Muscle of leg (tissue), 11 donors: ENCODE measurements around the gene TTBK2. TPM values are rescaled to one million over a fixed set of nuclear protein-coding genes. Genes with fewer than 3 reads are reported as not detected.

Experiments used
- DNase-seq: peaks from one replicate; pipeline ENCODE4 v3.0.0; 2013
- H3K27ac ChIP-seq: one replicate; pipeline ENCODE4 v1.5.1; 2013; ENCODE audit warnings: mild to moderate bottlenecking, low read length, control low read depth
- H3K27me3 ChIP-seq: one replicate; pipeline ENCODE4 v1.6.1; 2013; ENCODE audit warnings: low read length; ENCODE audit not compliant: control insufficient read depth, insufficient read depth
- H3K36me3 ChIP-seq: one replicate; pipeline ENCODE4 v1.6.1; 2013; ENCODE audit warnings: low read length; ENCODE audit not compliant: control insufficient read depth, insufficient read depth
- H3K4me1 ChIP-seq: one replicate; pipeline ENCODE4 v1.6.1; 2013; ENCODE audit warnings: low read length; ENCODE audit not compliant: control insufficient read depth, insufficient read depth
- H3K4me3 ChIP-seq: one replicate; pipeline ENCODE4 v1.5.1; 2013; ENCODE audit warnings: low read length, control low read depth
- H3K9me3 ChIP-seq: replicated peaks from 2 replicates; pipeline ENCODE4 v1.6.1; 2013; ENCODE audit warnings: low read depth, low read length; ENCODE audit not compliant: control insufficient read depth
- WGBS: methylation state at CpG from one replicate; pipeline ENCODE4 v1.1.5; 2013; ENCODE audit warnings: missing lambda C conversion rate; ENCODE audit not compliant: insufficient coverage; 5-methylcytosine and 5-hydroxymethylcytosine counted together
- polyA plus RNA-seq, 8 donors: library from polyadenylated mRNA; unstranded; fragments of 120-200 nt; gene quantifications; one replicate each; pipeline versions ENCODE4 v1.2.1 to v1.2.3, GENCODE V29; 2013; ENCODE audit warnings: inconsistent platforms in 1 of 8, low replicate concordance in 1 of 8; ENCODE audit not compliant: insufficient read length in 8 of 8, insufficient read depth in 1 of 8
- total RNA-seq: library from RNA; stranded (reverse); fragments of 120-200 nt; gene quantifications from one replicate; pipeline ENCODE4 v1.2.4, GENCODE V29; 2013

Gene TTBK2
- total and polyA plus RNA-seq, 9 donors = 6.5 to 12.9 (median 12.1) TPM

DNA sequence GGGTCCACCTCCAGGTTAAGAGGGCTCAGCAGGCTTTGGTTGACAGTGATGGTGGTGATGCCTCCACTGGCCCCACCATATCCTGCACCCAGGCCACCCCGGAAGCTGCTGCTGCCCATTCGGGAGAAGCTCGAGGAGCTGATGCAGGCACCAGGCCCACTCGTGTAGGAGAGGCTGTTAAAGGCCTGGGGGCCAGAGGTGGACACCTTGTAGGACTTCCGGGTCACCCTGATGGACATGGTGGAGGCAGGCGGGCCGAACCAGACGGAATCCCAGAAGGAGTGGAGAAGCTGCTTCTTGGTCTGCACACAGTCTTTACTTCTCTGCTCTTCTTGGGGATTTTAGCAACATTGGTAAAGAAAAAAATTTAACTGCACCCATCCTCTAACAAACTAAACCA lies 118.4 kb downstream of the TTBK2 start:
- no peak overlapping the region for H3K4me3 ChIP-seq
- no peaks in the 10 kb centered on the region for H3K4me1 ChIP-seq
- H3K27me3 ChIP-seq = no peaks in the 10 kb centered on the region
- WGBS = 92% methylated on average over 4 of the region's 8 CpGs
- H3K27ac ChIP-seq = no peak overlapping the region
- H3K9me3 ChIP-seq = no peaks in the 10 kb centered on the region
- H3K36me3 ChIP-seq = peaks cover 15% of the 10 kb centered on the region
- DNase-seq = no peak

DNA sequence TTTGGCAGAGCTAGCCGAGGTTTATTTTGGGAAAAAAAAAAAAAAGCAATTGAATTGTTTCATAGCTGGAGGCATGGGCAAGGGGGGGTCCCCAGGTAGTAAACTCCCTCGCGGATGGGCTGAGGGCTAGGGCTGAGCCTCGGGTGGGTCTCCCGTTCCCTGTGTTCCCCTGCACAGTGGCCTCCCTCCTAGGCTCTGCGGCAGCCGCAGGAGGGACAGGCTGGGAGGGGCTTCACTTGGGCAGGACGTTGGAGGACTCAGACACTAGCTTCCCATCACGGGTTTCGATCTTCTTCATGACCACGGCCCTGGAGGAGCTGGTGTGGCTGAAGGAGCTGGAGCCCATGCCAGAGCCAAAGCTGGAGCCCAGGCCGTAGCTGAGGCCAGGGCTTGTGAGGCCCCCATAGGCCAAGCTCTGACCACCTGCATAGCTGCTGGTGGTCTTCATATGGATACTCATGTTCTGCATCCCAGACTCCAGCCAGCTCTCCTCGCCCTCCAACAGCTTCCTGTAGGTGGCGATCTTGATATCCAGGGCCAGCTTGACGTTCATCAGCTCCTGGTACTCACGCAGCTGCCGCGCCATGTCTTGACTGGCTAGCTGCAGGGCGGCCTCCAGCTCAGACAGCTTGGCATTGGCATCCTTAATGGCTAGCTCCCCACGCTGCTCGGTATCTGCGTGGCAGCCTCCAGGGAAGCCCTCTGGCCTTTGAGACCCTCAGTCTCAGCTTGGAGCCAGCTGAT lies 119.7 kb downstream of the TTBK2 start:
- Histone ChIP-seq H3K27me3 (no peaks in the 10 kb centered on the region), H3K9me3 (no peaks in the 10 kb centered on the region), H3K36me3 (peaks cover 15% of the 10 kb centered on the region), H3K27ac (no peak overlapping the region), H3K4me1 (no peaks in the 10 kb centered on the region), H3K4me3 (no peak overlapping the region)
- WGBS = 85% methylated on average over 20 of the region's 22 CpGs
- no peak for DNase-seq

DNA sequence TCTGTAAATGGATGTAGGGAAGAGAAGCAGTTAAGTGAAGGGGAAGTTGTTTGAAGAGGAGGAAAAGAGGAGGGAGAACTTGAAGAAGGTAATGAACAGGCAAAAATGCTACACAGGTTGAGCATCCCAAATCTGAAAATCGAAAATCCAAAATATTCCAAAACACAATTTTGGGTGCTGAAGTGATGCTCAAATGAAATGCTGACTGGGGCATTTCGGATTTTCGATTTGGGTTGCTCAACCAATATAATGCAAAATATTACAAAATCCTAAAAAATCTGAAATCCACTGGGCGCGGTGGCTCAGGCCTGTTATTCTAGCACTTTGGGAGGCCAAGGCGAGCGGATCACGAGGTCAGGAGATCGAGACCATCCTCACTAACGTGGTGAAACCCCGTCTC lies 121.8 kb downstream of the TTBK2 start:
- WGBS = 96% methylated on average over 5 of the region's 11 CpGs
- H3K4me1 ChIP-seq = no peaks in the 10 kb centered on the region
- H3K4me3 ChIP-seq = no peak overlapping the region
- DNase-seq = no peak
- H3K27me3 ChIP-seq = no peaks in the 10 kb centered on the region
- no peak overlapping the region for H3K27ac ChIP-seq
- H3K9me3 ChIP-seq = no peaks in the 10 kb centered on the region
- peaks cover 15% of the 10 kb centered on the region for H3K36me3 ChIP-seq

DNA sequence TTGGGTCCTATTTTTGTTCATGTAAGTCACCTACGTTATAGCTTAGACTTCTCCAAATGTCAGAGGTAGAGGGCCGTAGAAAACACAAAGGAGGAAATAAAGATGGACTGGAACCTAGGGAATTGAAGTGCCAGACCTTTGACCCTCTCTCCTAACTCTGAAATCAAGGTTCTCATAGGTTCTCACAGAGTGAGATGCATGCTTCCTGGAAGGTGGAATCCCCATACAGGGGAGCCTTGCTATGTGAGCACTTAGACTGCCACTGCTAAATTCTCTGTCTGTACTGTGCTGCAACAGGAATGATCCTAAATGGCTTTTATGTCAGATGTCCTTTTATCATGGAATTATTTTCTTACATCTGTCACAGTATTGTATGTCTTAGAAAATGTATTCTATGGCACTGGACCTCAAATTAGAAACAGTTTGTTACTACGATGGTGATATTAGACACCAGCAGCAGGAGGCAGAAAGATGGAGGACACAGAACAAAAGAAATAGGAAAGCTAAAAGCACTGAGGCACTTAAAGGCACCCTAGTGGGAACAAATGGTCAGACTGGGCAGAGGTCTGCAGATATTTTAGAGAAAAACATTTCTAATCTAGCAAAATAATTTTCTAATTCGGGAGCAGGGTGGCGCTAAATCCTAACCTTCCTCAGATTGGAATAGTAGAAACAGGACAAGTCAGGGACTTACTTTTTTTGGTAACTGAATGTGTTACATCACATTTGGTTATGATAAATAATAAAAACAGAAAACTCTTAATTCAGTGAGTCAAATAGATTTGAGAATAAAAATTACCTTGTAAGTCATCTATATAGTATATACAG lies 123.4 kb downstream of the TTBK2 start:
- DNase-seq = no peak
- peaks cover 17% of the 10 kb centered on the region for H3K36me3 ChIP-seq
- WGBS = 100% methylated on average over 1 of the region's 5 CpGs

DNA sequence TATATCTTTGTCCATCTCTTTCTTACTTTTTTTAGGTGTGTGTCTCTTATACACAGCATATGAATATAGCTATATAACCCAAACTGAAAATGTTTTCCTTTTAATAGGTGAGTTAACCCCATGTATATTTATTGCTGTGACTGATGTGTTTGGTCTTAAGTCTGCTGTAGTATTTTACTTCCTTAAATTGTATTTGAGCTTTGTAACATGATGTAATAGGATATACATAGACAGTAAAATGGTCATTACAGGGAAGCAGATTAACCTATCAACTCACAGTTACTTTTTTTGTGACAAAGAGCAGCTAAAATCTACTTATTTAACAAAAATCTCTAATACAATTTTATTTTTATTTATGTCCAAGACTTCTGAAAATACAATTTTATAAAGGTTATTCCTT lies 131.9 kb downstream of the TTBK2 start:
- Histone ChIP-seq H3K9me3 (no peaks in the 10 kb centered on the region), H3K27ac (no peak overlapping the region), H3K4me1 (no peaks in the 10 kb centered on the region), H3K36me3 (peaks cover 9% of the 10 kb centered on the region), H3K4me3 (no peak overlapping the region), H3K27me3 (no peaks in the 10 kb centered on the region)
- no peak for DNase-seq

More for the DNA sequence above, 123.4 kb downstream of the TTBK2 start:
- Histone ChIP-seq H3K9me3 (no peaks in the 10 kb centered on the region), H3K27ac (no peak overlapping the region), H3K4me1 (no peaks in the 10 kb centered on the region), H3K27me3 (no peaks in the 10 kb centered on the region), H3K4me3 (no peak overlapping the region)

DNA sequence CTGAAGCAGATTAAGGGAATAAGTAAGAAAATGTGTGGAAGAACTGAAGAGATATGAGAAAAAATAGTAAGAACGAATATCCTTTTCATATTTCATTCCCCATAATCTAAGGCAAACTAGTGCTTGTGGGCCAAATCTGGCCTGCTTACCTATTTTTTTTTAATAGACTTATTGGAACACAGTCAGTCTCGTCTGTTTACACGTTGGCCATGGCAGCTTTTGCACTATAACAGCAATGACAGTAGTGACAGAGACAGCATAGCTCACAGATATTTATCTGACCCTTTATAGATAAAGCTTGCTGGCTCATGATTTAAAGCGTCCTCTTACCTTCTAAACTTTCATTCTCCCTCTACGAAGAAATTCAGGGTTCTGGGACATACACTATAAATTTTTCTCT lies 133.6 kb downstream of the TTBK2 start:
- 88% methylated on average over 2 of the region's 5 CpGs for WGBS
- Histone ChIP-seq H3K27me3 (no peaks in the 10 kb centered on the region), H3K4me3 (no peak overlapping the region), H3K36me3 (peaks cover 8% of the 10 kb centered on the region), H3K9me3 (no peaks in the 10 kb centered on the region), H3K27ac (no peak overlapping the region), H3K4me1 (no peaks in the 10 kb centered on the region)
- no peak for DNase-seq

DNA sequence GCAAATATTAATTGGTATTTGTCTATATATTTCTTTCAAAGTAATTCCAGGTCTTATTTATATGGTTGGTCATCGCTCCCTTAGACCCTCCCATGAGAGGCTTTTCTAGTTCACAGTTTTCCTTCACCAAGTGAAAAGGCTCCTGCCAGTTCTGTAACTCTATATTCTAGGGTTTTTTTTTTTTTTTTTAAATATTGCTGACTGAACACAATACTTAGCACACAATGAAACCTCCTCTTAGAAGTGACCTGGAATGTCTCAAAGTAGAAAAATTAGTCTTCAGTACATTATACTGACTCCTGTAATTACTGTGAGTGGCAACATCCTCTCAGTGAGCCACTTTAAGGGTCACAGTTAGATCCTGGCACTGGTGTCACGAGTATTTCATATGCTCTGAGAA lies 135.0 kb downstream of the TTBK2 start:
- Histone ChIP-seq H3K27me3 (no peaks in the 10 kb centered on the region), H3K4me1 (no peaks in the 10 kb centered on the region), H3K36me3 (peaks cover 8% of the 10 kb centered on the region), H3K4me3 (no peak overlapping the region), H3K27ac (no peak overlapping the region), H3K9me3 (no peaks in the 10 kb centered on the region)
- no peak for DNase-seq
- WGBS = 86% methylated on average over 1 of the region's 2 CpGs

DNA sequence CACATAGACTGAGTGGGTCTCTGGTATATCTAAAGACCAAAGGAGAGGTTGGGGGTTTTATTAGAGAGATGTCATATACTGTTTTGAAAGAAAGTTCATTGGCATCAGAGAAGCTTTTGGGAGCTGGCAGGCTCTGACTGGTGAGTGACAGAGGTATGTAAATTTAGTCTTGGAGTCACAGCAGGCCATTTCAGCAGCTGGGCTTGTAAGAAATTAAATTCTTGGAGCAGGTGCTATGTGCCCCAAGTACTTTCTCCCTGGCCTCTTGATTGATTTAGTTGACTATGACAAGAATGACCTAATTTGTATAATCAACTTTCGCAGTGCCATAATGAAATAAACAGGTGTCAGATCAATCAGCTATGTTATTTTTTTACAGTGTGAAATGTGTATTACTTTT lies 135.9 kb downstream of the TTBK2 start:
- no peaks in the 10 kb centered on the region for H3K9me3 ChIP-seq
- no CpG with 5 or more reads among the region's 1 CpG for WGBS
- peak overlapping the region; percentile 36 for H3K27ac ChIP-seq
- H3K36me3 ChIP-seq = peaks cover 8% of the 10 kb centered on the region
- peak; percentile 31 for DNase-seq
- no peak overlapping the region for H3K4me3 ChIP-seq
- no peaks in the 10 kb centered on the region for H3K27me3 ChIP-seq
- H3K4me1 ChIP-seq = no peaks in the 10 kb centered on the region

DNA sequence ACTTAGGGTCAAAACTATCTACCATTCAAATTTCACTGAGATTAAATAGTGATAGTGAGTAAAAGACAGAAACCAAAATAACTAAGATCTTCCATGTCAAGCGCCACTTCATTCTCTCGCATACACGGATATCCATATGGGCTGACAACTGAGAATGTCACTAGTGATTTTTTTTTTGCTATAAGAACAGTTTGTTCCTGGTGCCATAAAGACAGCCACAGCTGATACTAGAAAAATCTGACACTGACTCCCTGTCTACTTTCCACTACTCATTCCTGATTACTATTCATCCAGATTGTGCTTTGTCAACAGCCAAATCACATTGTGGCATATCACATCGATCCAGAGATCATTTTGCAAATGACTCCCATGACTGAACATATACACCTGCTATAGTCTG lies 137.9 kb downstream of the TTBK2 start:
- no peak overlapping the region for H3K27ac ChIP-seq
- peaks cover 8% of the 10 kb centered on the region for H3K36me3 ChIP-seq
- DNase-seq = no peak
- no peak overlapping the region for H3K4me3 ChIP-seq
- H3K4me1 ChIP-seq = no peaks in the 10 kb centered on the region
- no peaks in the 10 kb centered on the region for H3K9me3 ChIP-seq
- H3K27me3 ChIP-seq = no peaks in the 10 kb centered on the region
- WGBS = no CpG with 5 or more reads among the region's 4 CpGs

DNA sequence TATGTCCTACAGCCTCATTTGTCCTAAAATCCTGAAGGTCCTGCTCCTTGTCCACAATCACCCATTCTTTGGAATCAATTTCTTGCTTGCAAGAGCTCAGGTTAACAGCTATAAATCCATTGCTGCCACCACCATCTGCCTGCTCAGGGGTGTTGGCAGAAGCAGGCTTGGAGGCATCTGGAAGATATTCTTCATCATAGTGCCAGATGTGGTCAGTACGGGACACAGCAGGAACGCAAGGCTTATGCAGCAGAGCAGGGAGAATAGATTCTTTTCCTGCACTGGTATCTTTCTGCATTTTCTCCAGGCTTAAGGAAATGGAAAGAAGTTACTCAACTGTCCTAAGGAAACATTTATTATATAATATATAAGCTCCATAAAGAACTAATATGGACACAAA lies 145.2 kb downstream of the TTBK2 start:
- no peak for DNase-seq
- WGBS = no CpG with 5 or more reads among the region's 2 CpGs
- Histone ChIP-seq H3K4me3 (no peak overlapping the region), H3K27ac (no peak overlapping the region), H3K36me3 (peaks cover 23% of the 10 kb centered on the region), H3K4me1 (no peaks in the 10 kb centered on the region), H3K27me3 (no peaks in the 10 kb centered on the region), H3K9me3 (no peaks in the 10 kb centered on the region)
